ENCODE data around the gene CRIP1. TPM values are rescaled to one million over a fixed set of nuclear protein-coding genes. Genes with fewer than 3 reads are reported as not detected.
A peak's percentile ranks its signal among the peaks of the same experiment; 100 is the strongest.

Gene CRIP1
- total RNA-seq, 1 experiment from 2014 or later: 17.3 TPM

DNA sequence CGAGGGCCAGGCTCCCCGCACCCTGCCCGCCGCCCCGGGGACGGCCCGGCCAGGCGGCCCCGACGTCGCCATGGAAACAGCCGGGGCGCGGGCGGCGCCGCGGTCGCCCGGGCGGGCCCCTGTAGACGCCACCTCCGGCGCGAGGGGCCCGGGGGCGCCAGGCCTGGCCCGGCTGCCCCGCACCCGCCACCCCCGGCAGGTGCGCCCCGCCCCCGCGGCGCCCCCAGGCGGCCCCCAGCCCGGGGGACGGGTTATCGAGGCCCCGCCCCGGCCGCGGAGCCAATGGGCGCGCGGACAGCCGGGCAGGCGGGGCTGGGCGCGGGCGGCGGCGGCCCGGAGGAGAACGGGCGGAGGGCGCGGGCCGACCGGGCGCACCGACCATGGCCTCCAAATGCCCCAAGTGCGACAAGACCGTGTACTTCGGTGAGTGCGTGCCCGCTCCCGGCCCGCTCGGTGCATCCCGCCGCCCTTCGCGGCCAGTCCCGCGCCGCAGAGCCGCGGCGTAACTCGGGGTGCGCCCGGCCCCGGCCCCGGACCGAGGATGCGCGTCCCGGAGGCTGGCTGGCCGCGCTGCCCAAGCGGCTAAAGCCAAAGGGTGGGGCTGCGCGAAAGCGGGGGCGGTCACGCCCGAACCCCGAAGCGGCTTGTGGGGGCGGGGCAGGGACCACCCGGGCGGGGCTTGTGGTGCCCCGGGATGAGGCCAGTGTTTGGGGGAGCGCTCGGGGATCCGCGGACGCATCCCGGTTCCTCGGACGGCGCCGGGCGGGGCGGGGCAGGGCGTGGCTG is 12.0 kb upstream of the CRIP1 start, which contains the start of gene CRIP2:
Gene CRIP2, plus strand, starts transcription at position 339 of the 786 bp plus-strand sequence. Its CDS starts 42 bp downstream, at position 381.
- H3K27me3 ChIP-seq: no peaks in the 10 kb centered on the region
- peak; percentile 57 for DNase-seq
- peak within 1 kb of the TSS; percentile 68 for H3K4me3 ChIP-seq
- peaks cover 8% of the 10 kb centered on the region; the same call in 1 of the 2 replicates for H3K36me3 ChIP-seq
- H3K9me3 ChIP-seq: no peaks in the 10 kb centered on the region

- Histone ChIP-seq H3K4me3 (peak overlapping the region; percentile 68), H3K27me3 (no peaks in the 10 kb centered on the region), H3K36me3 (peaks cover 5% of the 10 kb centered on the region; the same call in 1 of the 2 replicates), H3K9me3 (no peaks in the 10 kb centered on the region)
- DNase-seq: peak; percentile 83
Measured at GRCh38 chr14:105475269-105476096, 11.2 kb upstream of the CRIP1 start.

DNA sequence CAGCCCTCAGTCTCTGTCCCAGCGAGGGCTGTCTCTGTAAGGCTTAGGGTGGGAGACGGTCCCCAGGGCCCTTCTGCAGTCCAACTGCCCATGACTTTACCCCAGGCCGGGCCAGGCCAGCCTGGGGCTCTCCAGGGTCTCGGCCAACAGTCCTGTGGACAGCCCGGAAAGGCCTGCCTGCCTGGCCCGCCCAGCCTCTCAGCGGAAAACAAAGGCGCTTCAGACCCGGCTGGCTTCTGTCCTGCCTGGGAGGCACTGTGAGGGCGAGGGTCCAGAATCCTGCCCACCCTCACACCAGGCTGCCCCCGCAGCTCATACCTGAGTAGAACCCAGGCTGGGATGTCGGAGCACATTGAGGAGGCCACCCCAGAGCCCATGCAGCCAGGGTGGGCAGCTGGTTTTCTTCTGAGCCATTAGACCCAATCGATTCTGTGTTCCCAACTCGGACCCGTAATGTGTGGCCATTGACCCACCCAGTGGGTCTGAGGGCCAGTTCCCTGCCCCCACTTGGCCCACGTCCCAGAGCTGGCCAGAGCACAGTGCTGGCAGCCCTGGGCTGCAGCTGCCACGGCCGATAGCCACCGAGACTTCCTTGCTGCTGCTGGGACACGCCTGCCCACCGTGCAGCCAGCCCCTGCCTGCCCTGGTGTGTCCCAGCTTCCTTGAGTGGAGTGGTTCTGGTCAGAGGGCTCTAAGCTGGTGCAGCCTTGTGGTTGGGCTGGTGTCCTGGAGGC is 10.4 kb upstream of the CRIP1 start:
- Histone ChIP-seq H3K27me3 (no peaks in the 10 kb centered on the region), H3K36me3 (peaks cover 6% of the 10 kb centered on the region; the same call in 1 of the 2 replicates), H3K4me3 (peak overlapping the region; percentile 68), H3K9me3 (no peaks in the 10 kb centered on the region)
- DNase-seq: peak; percentile 74

DNA sequence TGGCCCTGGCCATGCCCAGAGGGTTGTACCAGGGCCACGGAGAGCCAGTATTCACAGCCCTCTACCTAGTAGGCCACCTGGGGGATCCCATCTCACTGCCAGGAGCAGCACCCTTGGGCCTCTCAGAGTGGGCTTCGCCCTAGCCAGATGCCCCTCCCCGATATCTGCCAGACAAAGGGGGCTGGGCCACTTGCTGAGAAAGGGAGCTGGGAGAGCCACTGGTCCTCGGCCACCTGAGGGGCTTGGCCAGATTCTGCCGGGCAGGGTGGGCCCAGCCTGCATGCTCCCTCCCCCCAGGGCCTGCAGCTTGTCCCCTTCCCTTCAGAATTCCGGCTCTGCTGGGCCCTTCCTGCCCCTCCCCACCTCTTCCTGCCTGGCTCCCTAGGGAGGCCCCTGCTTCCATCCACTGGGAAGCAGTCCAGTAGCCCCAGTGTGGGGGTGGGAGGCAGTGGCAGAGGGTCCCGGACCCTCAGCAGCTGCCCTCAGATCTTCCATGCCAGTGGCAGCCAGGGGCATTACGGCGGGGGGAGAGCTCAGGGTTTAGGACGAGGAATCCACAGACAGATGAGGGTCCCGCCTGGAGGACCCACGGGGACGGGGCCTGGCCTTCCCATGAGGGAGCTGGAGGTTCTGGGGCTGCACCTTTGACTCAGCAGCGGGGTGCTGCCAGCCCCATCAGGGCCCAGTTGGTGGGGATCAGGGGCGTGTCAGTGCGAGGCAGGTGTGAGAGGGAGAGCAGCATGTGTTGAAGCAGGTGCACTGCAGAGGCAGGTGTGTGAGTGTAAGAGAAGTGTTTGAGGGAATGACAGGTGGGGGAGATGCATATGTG is 9.6 kb upstream of the CRIP1 start:
- Histone ChIP-seq H3K36me3 (peaks cover 7% of the 10 kb centered on the region; the same call in 1 of the 2 replicates), H3K4me3 (peak overlapping the region; percentile 68), H3K9me3 (no peaks in the 10 kb centered on the region), H3K27me3 (no peaks in the 10 kb centered on the region)
- DNase-seq: no peak

- no peaks in the 10 kb centered on the region for H3K27me3 ChIP-seq
- no peak for DNase-seq
- peaks cover 7% of the 10 kb centered on the region; the same call in 1 of the 2 replicates for H3K36me3 ChIP-seq
- no peaks in the 10 kb centered on the region for H3K9me3 ChIP-seq
- H3K4me3 ChIP-seq: no peak overlapping the region
Measured at GRCh38 chr14:105477660-105478397, 8.9 kb upstream of the CRIP1 start.

- Histone ChIP-seq H3K36me3 (peaks cover 7% of the 10 kb centered on the region; the same call in 1 of the 2 replicates), H3K27me3 (no peaks in the 10 kb centered on the region), H3K9me3 (no peaks in the 10 kb centered on the region), H3K4me3 (no peak overlapping the region)
- DNase-seq: no peak
Measured at GRCh38 chr14:105478398-105479251, 8.1 kb upstream of the CRIP1 start.

DNA sequence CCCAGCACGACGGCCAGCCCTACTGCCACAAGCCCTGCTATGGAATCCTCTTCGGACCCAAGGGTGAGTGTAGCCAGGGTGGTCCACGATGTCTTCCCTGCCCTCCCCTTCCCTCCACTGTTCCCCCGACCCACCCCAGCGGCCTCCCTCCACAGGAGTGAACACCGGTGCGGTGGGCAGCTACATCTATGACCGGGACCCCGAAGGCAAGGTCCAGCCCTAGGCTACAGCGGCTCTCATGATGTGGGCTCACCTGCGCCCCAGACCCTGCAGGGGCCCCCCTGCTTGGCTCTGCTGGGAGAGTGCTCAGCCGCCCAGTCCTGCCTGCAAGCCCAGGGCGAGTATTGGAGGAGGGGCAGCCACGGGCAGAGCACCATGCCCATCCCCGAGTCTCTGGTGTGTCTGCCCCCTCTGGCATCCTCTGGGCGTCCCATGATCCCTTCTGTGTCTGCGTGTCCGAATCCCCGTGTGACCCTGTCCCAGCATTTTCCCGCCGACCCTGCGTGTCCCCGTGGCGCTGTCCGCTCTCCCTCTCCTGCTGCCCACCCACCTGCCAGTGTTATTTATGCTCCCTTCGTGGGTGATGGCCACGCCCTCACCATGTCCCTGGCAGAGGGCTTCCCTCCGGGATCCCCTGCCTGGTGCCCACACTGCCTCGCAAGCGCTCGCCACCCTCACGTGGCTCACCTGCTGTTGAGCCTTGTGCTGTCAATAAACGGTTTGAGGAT is 7.1 kb upstream of the CRIP1 start:
- DNase-seq: no peak
- no peak overlapping the region for H3K4me3 ChIP-seq
- peaks cover 7% of the 10 kb centered on the region; the same call in 1 of the 2 replicates for H3K36me3 ChIP-seq
- H3K9me3 ChIP-seq: no peaks in the 10 kb centered on the region
- no peaks in the 10 kb centered on the region for H3K27me3 ChIP-seq

DNA sequence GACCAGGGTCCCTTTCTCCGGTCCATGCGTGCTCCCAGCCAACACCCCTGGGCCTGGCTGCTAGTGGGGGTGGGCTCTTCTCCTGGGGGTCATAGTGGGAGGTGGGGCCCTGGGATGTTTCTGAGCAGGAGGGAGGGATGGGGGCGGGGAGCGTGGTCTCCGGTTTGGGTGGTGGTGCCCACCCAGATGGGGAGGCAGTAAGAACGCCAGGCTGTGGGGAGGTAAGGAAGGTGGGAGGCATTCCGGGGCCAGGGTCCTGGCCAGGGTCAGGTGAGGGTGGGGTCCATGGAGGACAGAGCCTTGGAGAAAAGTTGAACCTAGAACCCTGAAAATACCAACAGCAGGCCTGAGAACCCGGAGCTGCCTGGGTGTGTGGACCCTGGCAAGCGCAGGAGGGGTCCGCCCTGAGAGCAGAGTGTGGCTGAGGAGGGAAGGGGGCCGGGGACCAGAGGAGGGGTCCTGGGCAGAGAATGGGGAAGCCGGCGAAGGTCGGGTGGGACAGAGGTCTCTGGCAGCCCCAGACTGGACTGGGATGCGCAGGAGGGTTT is 6.4 kb upstream of the CRIP1 start:
- Histone ChIP-seq H3K4me3 (no peak overlapping the region), H3K27me3 (no peaks in the 10 kb centered on the region), H3K36me3 (peaks cover 7% of the 10 kb centered on the region; the same call in 1 of the 2 replicates), H3K9me3 (no peaks in the 10 kb centered on the region)
- DNase-seq: no peak

DNA sequence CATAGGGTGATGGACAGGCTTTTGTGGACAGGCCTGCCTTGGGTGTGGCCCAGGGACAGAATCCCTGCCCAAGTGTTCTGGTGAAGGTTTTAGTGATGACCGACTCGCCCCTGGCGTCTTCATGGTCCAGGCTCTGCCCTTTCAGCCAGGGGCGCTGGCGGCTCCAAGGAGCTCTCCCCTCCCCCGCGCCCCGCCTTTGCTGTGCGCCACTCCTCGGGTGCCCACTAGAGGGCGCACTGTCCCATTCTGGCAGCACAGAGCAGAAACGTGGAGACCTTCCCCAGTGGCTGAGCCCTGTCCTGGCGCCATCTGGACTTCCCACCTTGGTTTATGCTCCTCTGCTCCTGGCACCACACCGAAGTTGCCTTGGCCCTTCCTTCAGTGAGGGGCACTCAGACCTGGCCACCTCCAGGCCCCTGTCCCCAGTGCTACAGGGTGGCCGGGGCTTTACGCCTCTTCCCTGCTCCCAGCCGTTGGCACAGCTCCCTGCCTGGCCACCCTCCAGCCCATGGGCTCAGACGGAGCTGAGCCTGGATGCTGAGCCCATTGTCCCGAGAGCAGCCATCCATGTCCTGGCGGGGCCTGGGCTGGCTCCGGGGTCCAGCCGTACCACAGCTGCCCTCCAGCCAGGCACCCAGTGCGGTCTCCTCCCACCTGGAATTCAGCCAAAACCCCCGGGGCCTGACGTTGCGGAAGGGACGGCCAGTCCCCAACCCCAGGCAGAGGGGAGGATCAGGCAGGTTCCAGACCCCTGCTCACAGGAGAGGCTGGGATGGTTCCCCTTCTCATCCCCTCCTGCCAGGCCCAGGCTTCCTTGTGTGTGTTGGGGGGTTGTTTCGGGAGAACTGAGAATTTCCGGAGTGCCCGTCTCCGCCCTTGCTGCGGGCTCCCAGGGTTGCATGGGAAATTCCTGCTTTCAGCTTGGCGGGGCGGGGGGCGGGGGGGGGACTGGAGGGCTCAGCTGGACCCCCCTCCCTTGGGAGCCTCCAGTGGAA is 5.6 kb upstream of the CRIP1 start:
- no peaks in the 10 kb centered on the region for H3K27me3 ChIP-seq
- peak; percentile 82 for DNase-seq
- H3K9me3 ChIP-seq: no peaks in the 10 kb centered on the region
- peaks cover 7% of the 10 kb centered on the region; the same call in 1 of the 2 replicates for H3K36me3 ChIP-seq
- no peak overlapping the region for H3K4me3 ChIP-seq

DNA sequence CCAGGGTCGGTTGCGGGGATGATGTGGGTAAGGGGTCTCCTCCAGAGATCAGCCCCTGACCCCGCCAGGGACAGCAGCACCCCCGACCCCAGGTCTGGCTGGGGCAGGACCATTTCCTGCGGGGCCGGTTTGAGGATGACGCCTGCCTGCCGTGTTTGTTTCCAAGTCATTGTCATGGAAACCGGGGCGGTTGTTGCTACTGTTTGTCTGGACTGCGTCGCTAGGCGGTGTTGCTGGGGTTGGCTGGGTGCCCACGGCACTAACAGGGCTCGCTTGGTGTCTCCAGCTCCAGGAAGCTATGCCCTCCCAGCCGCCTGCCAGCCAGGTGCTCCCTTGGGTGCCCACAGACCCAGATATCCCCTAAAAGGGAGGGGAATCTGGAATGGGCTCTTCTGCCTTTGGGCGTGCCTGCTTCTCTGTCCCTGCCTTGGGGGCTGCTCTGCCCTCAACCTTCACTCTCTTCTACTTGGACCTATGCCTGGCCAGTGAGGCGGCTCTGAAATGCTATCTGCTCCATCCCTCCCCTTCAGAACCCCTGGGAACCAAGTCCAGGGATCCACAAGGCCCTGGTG is 4.7 kb upstream of the CRIP1 start:
- peak; percentile 77 for DNase-seq
- Histone ChIP-seq H3K9me3 (no peaks in the 10 kb centered on the region), H3K36me3 (peaks cover 5% of the 10 kb centered on the region; the same call in 1 of the 2 replicates), H3K27me3 (no peaks in the 10 kb centered on the region), H3K4me3 (no peak overlapping the region)

DNA sequence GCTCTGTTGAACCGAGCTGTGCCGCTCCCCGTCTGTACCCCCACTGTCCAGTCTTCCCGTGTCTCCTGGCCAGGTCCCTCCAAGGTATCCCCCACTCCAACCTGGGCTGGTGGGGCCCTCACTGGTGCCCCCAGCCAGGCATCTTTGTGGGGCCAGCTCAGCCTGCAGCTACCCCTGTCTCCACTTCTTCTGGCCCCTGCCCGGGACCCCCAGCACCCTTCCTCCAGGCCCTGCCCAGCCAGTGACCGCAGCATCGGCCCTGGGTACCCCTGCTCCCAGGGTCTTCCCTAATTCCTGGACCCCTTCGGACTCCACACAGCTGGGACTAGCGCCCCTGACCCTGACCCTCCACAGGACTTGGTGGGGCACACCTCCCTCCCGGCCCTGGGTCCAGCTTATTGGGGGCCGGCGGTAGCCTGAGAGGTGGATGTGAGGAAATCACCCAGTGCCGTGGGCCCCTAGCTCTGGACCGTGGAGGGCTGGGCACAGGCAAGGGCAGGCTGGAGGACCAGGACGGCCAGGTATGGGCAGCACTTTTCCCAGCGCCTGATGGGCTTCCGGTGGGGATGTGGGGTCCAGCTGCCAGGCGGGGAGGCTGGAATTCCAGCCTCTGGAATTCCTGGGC is 4.1 kb upstream of the CRIP1 start:
- H3K36me3 ChIP-seq: peaks cover 3% of the 10 kb centered on the region; the same call in 1 of the 2 replicates
- DNase-seq: no peak
- H3K9me3 ChIP-seq: no peaks in the 10 kb centered on the region
- H3K4me3 ChIP-seq: no peak overlapping the region
- H3K27me3 ChIP-seq: no peaks in the 10 kb centered on the region
